Osteocyte (in vitro differentiated cells): ENCODE results near the gene PRKCZ. TPM values are rescaled to one million over a fixed set of nuclear protein-coding genes. Genes with fewer than 3 reads are reported as not detected.

Source experiments
- DNase-seq: peaks from one replicate; pipeline ENCODE4 v3.0.0; 2021; ENCODE audit warnings: mixed read lengths; ENCODE audit not compliant: unreplicated experiment; ENCODE audit errors: extremely low spot score
- H3K27ac Mint-ChIP-seq: one replicate; pipeline ENCODE4 v1.8.0; 2021; ENCODE audit warnings: mild to moderate bottlenecking, mixed read lengths; ENCODE audit not compliant: unreplicated experiment
- H3K27me3 Mint-ChIP-seq: one replicate; pipeline ENCODE4 v1.8.0; 2021; ENCODE audit warnings: mixed read lengths; ENCODE audit not compliant: unreplicated experiment
- H3K36me3 Mint-ChIP-seq: one replicate; pipeline ENCODE4 v1.8.0; 2021; ENCODE audit warnings: mixed read lengths; ENCODE audit not compliant: unreplicated experiment
- H3K4me1 Mint-ChIP-seq: one replicate; pipeline ENCODE4 v1.8.0; 2021; ENCODE audit warnings: mixed read lengths; ENCODE audit not compliant: unreplicated experiment
- H3K4me3 Mint-ChIP-seq: one replicate; pipeline ENCODE4 v1.8.0; 2021; ENCODE audit warnings: mild to moderate bottlenecking, moderate library complexity, mixed read lengths; ENCODE audit not compliant: unreplicated experiment
- H3K9me3 Mint-ChIP-seq: one replicate; pipeline ENCODE4 v1.8.0; 2021; ENCODE audit warnings: mixed read lengths; ENCODE audit not compliant: unreplicated experiment
- total RNA-seq: library from RNA; stranded (reverse); gene quantifications from 2 replicates; pipeline ENCODE4 v1.2.1, GENCODE V29; 2021
- TF ChIP-seq, protein P1 (sequence below): fragments of 200-600 bp; sonication (generic); IDR thresholded peaks from 2 replicates; pipeline ENCODE4 v1.5.0; 2021; ENCODE audit warnings: antibody characterized with exemption, mild to moderate bottlenecking, moderate library complexity

PRKCZ gene
- total RNA-seq, 1 donor from 2014 or later, result 3.1 TPM

DNA sequence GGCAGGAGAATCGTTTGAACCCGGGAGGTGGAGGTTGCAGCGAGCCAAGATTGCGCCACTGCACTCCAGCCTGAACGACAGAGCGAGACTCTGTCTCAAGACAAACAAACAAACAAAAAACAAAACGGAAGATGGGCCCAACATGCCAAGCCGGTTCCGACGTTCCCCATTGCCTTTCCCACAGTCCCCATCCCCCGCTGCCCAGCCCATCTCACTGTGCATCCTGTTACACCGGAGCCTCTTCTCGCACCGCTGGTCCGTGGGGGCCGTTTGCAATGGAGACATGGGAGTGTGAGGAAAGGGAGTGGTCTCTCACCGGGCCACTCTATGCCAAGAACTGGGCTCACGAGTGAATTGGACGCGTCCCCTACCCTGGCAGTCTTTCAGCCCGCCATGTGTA is 45.4 kb upstream of the PRKCZ start:
- DNase-seq, result no peak
- H3K4me1 Mint-ChIP-seq, result no peaks in the 10 kb centered on the region
- no peak overlapping the region for H3K4me3 Mint-ChIP-seq
- peaks cover 52% of the 10 kb centered on the region for H3K27me3 Mint-ChIP-seq
- no peaks in the 10 kb centered on the region for H3K9me3 Mint-ChIP-seq
- H3K36me3 Mint-ChIP-seq, result no peaks in the 10 kb centered on the region
- TF ChIP-seq, protein P1, sequence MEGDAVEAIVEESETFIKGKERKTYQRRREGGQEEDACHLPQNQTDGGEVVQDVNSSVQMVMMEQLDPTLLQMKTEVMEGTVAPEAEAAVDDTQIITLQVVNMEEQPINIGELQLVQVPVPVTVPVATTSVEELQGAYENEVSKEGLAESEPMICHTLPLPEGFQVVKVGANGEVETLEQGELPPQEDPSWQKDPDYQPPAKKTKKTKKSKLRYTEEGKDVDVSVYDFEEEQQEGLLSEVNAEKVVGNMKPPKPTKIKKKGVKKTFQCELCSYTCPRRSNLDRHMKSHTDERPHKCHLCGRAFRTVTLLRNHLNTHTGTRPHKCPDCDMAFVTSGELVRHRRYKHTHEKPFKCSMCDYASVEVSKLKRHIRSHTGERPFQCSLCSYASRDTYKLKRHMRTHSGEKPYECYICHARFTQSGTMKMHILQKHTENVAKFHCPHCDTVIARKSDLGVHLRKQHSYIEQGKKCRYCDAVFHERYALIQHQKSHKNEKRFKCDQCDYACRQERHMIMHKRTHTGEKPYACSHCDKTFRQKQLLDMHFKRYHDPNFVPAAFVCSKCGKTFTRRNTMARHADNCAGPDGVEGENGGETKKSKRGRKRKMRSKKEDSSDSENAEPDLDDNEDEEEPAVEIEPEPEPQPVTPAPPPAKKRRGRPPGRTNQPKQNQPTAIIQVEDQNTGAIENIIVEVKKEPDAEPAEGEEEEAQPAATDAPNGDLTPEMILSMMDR, result no peak
- no peak overlapping the region for H3K27ac Mint-ChIP-seq

DNA sequence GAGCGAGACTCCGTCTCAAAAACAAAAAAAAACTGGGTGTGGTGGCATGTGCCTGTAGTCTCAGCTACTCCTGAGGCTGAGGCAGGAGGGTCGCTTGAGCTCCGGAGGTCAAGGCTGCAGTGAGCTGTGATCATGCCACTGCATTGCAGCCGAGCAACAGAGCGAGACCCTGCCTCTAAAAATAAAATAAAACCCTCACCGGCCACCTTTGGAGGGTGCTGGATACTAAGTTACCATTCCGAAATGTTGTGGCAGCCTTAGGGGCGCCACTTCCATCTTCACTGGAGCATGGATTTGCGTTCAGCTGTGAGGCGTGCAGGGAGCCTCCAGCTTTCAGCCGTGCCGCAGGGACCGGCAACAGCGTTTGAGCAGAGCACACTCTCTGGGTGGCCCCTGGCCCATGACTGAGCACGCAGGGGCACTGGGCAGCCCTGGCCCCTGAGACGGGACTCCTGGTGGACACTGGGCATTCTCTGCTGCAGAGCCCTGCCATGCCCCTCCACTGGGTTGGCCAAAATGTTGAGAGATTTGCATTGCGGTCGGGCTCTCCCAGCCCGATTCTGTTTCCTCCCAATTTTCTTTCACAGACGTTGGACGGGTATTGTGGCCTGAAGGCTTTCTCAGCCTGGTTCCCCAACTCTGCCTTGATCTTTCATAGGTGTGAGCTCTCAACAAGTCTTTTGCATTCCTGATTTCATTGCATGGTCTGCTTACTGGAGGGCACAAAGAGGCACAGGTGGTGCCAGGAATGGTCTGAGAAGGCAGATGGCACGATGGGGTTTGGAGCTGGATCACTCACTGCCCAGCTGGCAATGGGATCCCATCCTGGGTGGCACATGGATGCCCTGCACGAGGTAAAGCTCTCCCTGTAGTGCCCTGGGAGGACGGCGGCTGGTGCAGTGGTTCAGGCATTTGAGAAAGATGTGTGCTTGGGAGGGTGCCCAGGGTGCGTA is 40.8 kb upstream of the PRKCZ start:
- DNase-seq, result no peak
- Mint-ChIP-seq H3K4me1 (no peaks in the 10 kb centered on the region), H3K36me3 (no peaks in the 10 kb centered on the region), H3K4me3 (no peak overlapping the region), H3K27ac (no peak overlapping the region), H3K27me3 (peaks cover 53% of the 10 kb centered on the region), H3K9me3 (no peaks in the 10 kb centered on the region)
- TF ChIP-seq, protein P1, result no peak

DNA sequence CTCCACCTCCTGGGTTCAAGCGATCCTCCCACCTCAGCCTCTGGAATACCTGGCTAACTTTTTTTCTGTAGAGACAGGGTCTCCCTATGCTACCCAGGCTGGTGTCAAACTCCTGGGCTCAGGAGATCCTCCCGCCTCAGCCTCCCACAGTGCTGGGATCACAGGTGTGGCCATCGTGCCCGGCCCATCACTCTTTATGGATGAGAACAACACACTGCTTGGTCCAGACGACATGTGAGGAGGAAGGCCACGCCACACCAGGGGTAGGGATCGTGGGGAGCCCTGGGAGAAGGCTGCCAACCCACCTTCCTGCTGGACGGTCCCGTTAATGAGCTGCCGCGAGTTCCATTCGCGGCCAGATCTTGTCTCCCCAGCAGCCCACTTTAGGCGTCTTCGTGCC is 36.0 kb upstream of the PRKCZ start:
- DNase-seq, result no peak
- TF ChIP-seq, protein P1, result no peak
- Mint-ChIP-seq H3K27ac (no peak overlapping the region), H3K9me3 (no peaks in the 10 kb centered on the region), H3K36me3 (no peaks in the 10 kb centered on the region), H3K4me1 (peaks cover 3% of the 10 kb centered on the region), H3K27me3 (peaks cover 74% of the 10 kb centered on the region), H3K4me3 (no peak overlapping the region)

DNA sequence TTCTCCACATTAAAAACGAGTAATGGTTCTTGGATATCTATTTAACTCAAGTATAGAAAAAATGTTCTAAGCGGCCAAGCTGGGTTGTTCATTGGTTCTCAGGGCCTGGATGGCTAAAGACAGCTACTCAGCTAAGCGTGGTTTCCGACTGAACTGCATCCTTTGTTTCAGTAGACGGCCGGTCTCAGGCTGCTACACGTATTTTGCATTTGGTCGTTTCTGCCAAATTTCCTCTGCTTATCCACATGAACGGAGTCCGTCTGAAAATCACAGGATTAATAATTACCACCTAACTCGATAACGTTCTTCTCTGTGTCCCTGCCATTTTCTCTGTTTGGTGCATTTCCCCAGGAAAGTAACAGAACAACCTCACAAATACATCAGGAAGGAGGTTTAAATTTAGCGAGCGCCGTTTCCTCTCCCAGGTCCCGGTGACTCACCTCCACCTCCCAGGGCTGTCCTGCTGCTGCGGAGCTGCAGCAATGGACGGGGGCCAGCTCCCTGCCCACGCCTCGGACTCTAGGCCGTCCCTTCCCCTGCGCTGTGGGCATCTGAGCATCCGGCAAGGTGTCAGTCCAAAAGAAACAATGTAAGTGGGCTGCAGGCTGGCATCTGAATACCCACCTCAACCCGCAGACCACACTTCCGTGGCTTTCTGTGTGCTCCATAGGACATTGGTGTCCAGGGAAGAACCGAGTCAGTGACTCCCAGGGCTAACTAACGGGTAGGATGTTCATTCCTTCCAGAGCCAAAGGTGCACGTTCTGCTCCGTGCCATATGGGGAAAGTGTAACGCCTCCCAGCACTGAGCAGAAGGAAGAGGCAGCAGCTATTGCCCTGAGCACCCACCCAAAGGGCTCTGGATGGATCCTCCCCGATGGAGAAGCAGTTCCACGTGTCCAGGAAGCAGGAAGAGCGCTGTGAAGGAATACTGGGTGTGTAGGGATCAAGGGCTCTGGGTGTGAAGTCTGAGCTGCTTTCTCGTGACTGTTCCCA is 35.2 kb upstream of the PRKCZ start:
- no peak overlapping the region for H3K4me3 Mint-ChIP-seq
- TF ChIP-seq, protein P1, result no peak
- peaks cover 3% of the 10 kb centered on the region for H3K4me1 Mint-ChIP-seq
- no peak for DNase-seq
- no peaks in the 10 kb centered on the region for H3K9me3 Mint-ChIP-seq
- no peak overlapping the region for H3K27ac Mint-ChIP-seq
- no peaks in the 10 kb centered on the region for H3K36me3 Mint-ChIP-seq
- peaks cover 72% of the 10 kb centered on the region for H3K27me3 Mint-ChIP-seq
